Measurements from ENCODE around the gene BTF3.

Gene BTF3

GRCh38 chr5:73498057-73498992 lies at the start of gene BTF3:
BTF3 (plus strand) TSS chr5:73498442; CDS start chr5:73498668, 226 bp downstream.
- TF ChIP-seq, protein P1, sequence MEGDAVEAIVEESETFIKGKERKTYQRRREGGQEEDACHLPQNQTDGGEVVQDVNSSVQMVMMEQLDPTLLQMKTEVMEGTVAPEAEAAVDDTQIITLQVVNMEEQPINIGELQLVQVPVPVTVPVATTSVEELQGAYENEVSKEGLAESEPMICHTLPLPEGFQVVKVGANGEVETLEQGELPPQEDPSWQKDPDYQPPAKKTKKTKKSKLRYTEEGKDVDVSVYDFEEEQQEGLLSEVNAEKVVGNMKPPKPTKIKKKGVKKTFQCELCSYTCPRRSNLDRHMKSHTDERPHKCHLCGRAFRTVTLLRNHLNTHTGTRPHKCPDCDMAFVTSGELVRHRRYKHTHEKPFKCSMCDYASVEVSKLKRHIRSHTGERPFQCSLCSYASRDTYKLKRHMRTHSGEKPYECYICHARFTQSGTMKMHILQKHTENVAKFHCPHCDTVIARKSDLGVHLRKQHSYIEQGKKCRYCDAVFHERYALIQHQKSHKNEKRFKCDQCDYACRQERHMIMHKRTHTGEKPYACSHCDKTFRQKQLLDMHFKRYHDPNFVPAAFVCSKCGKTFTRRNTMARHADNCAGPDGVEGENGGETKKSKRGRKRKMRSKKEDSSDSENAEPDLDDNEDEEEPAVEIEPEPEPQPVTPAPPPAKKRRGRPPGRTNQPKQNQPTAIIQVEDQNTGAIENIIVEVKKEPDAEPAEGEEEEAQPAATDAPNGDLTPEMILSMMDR (IDR thresholded peaks at IDR 0.05; ENCODE audit: control extremely low read depth, extremely low read depth, low read depth, missing control alignments) = no peak
- ChIA-PET CTCF (interaction anchor here (1.0 to 1.5 kb wide), 2 partner anchors 19 to 69 kb away, joined by 3 to 4 read pairs; no protein-coding TSS in a partner anchor), POLR2A (no interaction called here)
- peak; percentile 96 for DNase-seq (ENCODE audit: extremely low spot score)

DNA sequence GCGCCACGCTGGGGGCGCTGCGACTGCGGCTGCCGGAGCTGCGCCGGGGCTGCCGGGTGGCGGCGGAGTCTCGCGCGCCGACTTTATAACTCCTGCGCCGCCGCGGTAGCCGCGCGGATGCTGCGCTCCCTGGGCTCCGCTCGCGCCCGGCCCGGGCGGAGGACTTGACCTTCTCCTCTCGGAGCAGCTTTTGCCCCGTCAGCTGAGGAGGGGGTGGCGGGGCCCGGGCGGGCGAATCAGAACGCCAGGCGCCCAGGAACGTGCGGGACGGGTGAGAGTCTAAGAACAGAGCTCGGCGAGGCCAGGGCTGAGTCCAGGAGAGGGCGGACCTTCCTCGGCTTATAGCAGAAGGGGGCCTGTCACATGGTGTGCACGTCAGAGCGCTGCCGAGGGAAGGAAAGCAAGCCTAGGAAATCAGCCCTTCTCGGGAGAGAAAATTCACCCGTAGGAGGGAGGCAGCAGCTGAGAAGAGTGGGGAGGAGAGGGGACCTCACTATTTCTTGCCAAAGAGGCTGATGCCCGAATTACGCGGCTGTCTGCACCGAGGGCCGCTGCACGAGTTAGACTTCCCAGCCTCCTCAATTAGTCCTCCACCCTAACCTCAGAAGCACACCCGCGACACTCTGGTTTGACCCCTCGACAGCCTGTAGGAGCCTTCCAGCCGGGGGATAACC lies 49.6 kb upstream of the BTF3 start, which contains the start of gene FOXD1:
Gene FOXD1, minus strand, starts transcription at position 315 of the 674 bp plus-strand sequence. CDS start 415 bp downstream, outside the sequence.
- ChIA-PET CTCF (interaction anchor here (1.0 kb wide), 1 partner anchor 10 kb away, joined by 4 read pairs; no protein-coding TSS in a partner anchor), POLR2A (interaction anchor here (0.9 kb wide), 1 partner anchor 493 kb away, joined by 3 read pairs; the partner anchor contains the start of gene FCHO2)
- TF ChIP-seq, protein P1 (IDR thresholded peaks at IDR 0.05; ENCODE audit: control extremely low read depth, extremely low read depth, low read depth, missing control alignments) = no peak
- DNase-seq (ENCODE audit: extremely low spot score) = peak; percentile 41

DNA sequence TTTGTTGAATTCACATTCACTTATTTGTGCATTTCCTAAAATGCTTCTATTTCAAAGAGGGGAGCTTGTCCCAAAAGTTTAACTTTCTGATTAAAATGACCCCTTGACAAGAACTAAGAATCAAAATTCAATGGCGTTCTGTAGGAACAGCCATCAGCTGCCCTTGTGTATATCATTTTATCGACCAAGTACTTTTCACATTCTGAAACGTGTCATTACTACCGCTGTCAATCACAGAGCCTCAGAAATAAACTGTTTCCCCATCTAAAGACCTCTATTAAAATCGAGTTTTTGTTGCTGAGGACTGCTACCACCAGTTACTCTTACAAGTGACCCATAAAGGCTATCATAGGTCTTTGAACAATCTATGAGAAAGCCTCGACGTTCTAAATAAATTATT lies 48.1 kb upstream of the BTF3 start:
- CTCF ChIA-PET = interaction anchor here (2.0 to 2.4 kb wide), 2 partner anchors 210 to 234 kb away, joined by 4 to 16 read pairs; no protein-coding TSS in a partner anchor
- TF ChIP-seq, protein P1 (IDR thresholded peaks at IDR 0.05; ENCODE audit: control extremely low read depth, extremely low read depth, low read depth, missing control alignments) = no peak
- POLR2A ChIA-PET = no interaction called here
- DNase-seq (ENCODE audit: extremely low spot score) = no peak

- DNase-seq (ENCODE audit: extremely low spot score) = no peak
- CTCF ChIA-PET = interaction anchor here (1.0 to 2.4 kb wide), 16 partner anchors 9 to 492 kb away, joined by 3 to 16 read pairs (median 4); no protein-coding TSS in a partner anchor
- POLR2A ChIA-PET = no interaction called here
- TF ChIP-seq, protein P1 (IDR thresholded peaks at IDR 0.05; ENCODE audit: control extremely low read depth, extremely low read depth, low read depth, missing control alignments) = no peak
These were observed 47.5 kb upstream of the BTF3 start for GRCh38 chr5:73450672-73451223.

DNA sequence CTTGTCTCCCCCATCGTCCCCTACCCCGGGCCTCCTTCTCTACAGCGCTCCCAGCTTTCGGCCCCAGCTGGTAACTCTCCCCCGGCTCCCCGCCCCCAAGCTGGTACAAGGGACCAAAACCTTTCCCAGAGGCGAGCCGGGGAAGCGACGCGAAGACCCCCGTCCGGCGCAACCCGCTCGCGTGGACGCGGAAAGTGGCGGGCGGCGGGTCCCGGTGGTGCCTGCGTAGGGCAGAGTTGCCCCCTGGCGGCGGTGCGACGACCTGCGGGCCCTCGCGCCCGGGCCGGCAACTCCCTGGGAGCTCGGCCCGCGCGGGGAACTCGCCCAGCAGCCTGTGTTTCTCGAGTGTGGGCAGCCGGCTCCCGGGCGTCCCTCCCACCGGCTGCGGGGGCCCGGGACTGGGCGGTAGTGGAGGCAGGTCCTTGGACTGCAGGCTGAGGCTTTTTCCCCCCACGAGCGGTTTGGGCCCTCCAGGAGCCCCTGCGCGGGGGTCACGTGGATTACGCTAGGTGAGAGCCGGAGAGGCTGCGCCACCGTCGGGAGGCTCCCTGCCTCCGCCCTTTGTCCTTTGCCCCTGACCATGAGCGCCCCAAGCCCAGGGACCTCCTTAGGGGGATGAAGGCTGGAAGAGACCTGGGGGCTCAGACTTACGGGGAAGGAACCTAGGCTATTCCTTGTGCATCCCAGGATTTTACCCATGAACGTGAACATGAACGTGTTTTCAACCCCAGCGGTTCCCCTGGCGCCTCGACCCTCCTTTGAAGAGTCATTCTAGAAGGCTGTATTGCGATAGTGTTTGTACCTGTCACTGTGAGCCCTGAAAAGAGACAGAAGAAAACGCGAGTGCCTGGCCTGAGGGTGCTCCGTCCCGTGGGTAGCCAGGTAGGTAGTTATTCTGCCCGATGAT lies 46.8 kb upstream of the BTF3 start:
- CTCF ChIA-PET = interaction anchor here (0.8 to 2.4 kb wide), 17 partner anchors 9 to 493 kb away, joined by 3 to 16 read pairs (median 4); no protein-coding TSS in a partner anchor
- POLR2A ChIA-PET = no interaction called here
- peak; percentile 64 for DNase-seq (ENCODE audit: extremely low spot score)
- TF ChIP-seq, protein P1 (IDR thresholded peaks at IDR 0.05; ENCODE audit: control extremely low read depth, extremely low read depth, low read depth, missing control alignments) = peak; percentile 64

Data from GM10248 (cell line).